Common myeloid progenitor, CD34-positive (primary cell): ENCODE results near the gene CTNNA2.

ENCODE experiments used
- CTCF ChIA-PET: fragments of 350-600 bp; sonication (Branson Sonifier 250); formaldehyde crosslinking; loops from one replicate; lab custom pipeline; 2021; ENCODE audit warnings: antibody characterized with exemption; lab: Charles Lee
- POLR2A ChIA-PET: fragments of 350-600 bp; sonication (Branson Sonifier 250); formaldehyde crosslinking; loops from one replicate; lab custom pipeline; 2021; ENCODE audit warnings: antibody characterized with exemption; lab: Charles Lee
- DNase-seq, 3 donors: peaks; one replicate each; pipeline versions ENCODE4 v3.0.0 to v3.0.0-alpha.2; 2013
- H3K27ac ChIP-seq, 2 experiments: 1 replicate in 1 of 2; 2 replicates in 1 of 2; pipeline ENCODE4 v1.7.0; 2013; ENCODE audit warnings: inconsistent platforms in 2 of 2, low read length in 2 of 2, mild to moderate bottlenecking in 2 of 2, low read depth in 1 of 2, moderate library complexity in 1 of 2; ENCODE audit not compliant: severe bottlenecking in 2 of 2, insufficient read depth in 1 of 2, poor library complexity in 1 of 2
- H3K27me3 ChIP-seq, 5 experiments: replicated peaks in 2 of 5; 1 replicate in 3 of 5; 2 replicates in 2 of 5; pipeline versions ENCODE4 v1.6.1 to v1.7.0; 2013; ENCODE audit warnings: low read length in 4 of 5, mild to moderate bottlenecking in 2 of 5, moderate library complexity in 2 of 5, inconsistent platforms in 1 of 5; ENCODE audit not compliant: insufficient read depth in 5 of 5, control insufficient read depth in 4 of 5
- H3K36me3 ChIP-seq, 4 experiments: 1 replicate in 2 of 4; 2 replicates in 2 of 4; pipeline versions ENCODE4 v1.6.1 to v1.7.0; 2013; ENCODE audit warnings: low read length in 3 of 4, control low read depth in 1 of 4, mild to moderate bottlenecking in 1 of 4; ENCODE audit not compliant: control insufficient read depth in 4 of 4, insufficient read depth in 4 of 4
- H3K4me1 ChIP-seq, 4 experiments: 1 replicate in 3 of 4; 2 replicates in 1 of 4; pipeline versions ENCODE4 v1.6.1 to v1.7.1; 2013; ENCODE audit warnings: low read length in 3 of 4, mild to moderate bottlenecking in 3 of 4, control low read depth in 1 of 4, inconsistent platforms in 1 of 4, moderate library complexity in 1 of 4; ENCODE audit not compliant: control insufficient read depth in 4 of 4, insufficient read depth in 4 of 4; ENCODE audit errors: control extremely low read depth in 1 of 4
- H3K4me3 ChIP-seq, 7 experiments: 1 replicate in 4 of 7; 2 replicates in 3 of 7; pipeline versions ENCODE4 v1.5.1 to v1.7.0; 2013; ENCODE audit warnings: mild to moderate bottlenecking in 7 of 7, low read length in 6 of 7, moderate library complexity in 6 of 7, inconsistent platforms in 2 of 7, low read depth in 2 of 7, control low read depth in 1 of 7; ENCODE audit not compliant: insufficient read depth in 4 of 7, control insufficient read depth in 1 of 7; ENCODE audit errors: extremely low read depth in 1 of 7
- H3K9me3 ChIP-seq, 5 experiments: 1 replicate in 4 of 5; 2 replicates in 1 of 5; pipeline versions ENCODE4 v1.6.1 to v1.7.1; 2013; ENCODE audit warnings: low read length in 4 of 5, mild to moderate bottlenecking in 2 of 5, inconsistent platforms in 1 of 5, low read depth in 1 of 5, moderate library complexity in 1 of 5; ENCODE audit not compliant: control insufficient read depth in 4 of 5, insufficient read depth in 2 of 5; ENCODE audit errors: control extremely low read depth in 1 of 5
- WGBS: methylation state at CpG from one replicate; pipeline ENCODE4 v1.1.5; 2013; ENCODE audit not compliant: insufficient coverage; 5-methylcytosine and 5-hydroxymethylcytosine counted together

The CTNNA2 gene

GRCh38 chr2:80527119-80527518 is 1014.3 kb downstream of the CTNNA2 start:
- ChIA-PET CTCF (no interaction called here), POLR2A (no interaction called here)
- Histone ChIP-seq H3K27me3 (no peaks in the 10 kb centered on the region), H3K27ac (no peak overlapping the region), H3K4me3 (no peak overlapping the region), H3K9me3 (peaks cover 0 to 2% (median 0%) of the 10 kb centered on the region in 5 experiments), H3K36me3 (no peaks in the 10 kb centered on the region), H3K4me1 (no peaks in the 10 kb centered on the region)
- no peak for DNase-seq
- WGBS: 97% methylated on average over 3 of the region's 3 CpGs

GRCh38 chr2:80529466-80530165 is 1016.8 kb downstream of the CTNNA2 start:
- ChIA-PET CTCF (no interaction called here), POLR2A (no interaction called here)
- no peak for DNase-seq
- no peaks in the 10 kb centered on the region for H3K27me3 ChIP-seq
- H3K9me3 ChIP-seq: peaks cover 0 to 2% (median 0%) of the 10 kb centered on the region in 5 experiments
- no peaks in the 10 kb centered on the region for H3K36me3 ChIP-seq
- no peak overlapping the region for H3K27ac ChIP-seq
- no peak overlapping the region for H3K4me3 ChIP-seq
- H3K4me1 ChIP-seq: no peaks in the 10 kb centered on the region
- WGBS: 89% methylated on average over 7 of the region's 7 CpGs

GRCh38 chr2:80530442-80531064 is 1017.7 kb downstream of the CTNNA2 start:
- WGBS: 29% methylated on average over 3 of the region's 3 CpGs
- no peak for DNase-seq

GRCh38 chr2:80531319-80531718 is 1018.5 kb downstream of the CTNNA2 start:
- Histone ChIP-seq H3K27me3 (no peaks in the 10 kb centered on the region), H3K4me3 (no peak overlapping the region), H3K4me1 (no peaks in the 10 kb centered on the region), H3K9me3 (peaks cover 0 to 2% (median 0%) of the 10 kb centered on the region in 5 experiments), H3K27ac (no peak overlapping the region), H3K36me3 (no peaks in the 10 kb centered on the region)
- POLR2A ChIA-PET: no interaction called here
- no peak for DNase-seq
- 100% methylated on average over 1 of the region's 1 CpG for WGBS
- CTCF ChIA-PET: no interaction called here

More at GRCh38 chr2:80530442-80531064, 1017.7 kb downstream of the CTNNA2 start:
- no peaks in the 10 kb centered on the region for H3K36me3 ChIP-seq
- H3K27me3 ChIP-seq: no peaks in the 10 kb centered on the region
- no peak overlapping the region for H3K4me3 ChIP-seq
- no peaks in the 10 kb centered on the region for H3K4me1 ChIP-seq
- no peak overlapping the region for H3K27ac ChIP-seq
- POLR2A ChIA-PET: no interaction called here
- CTCF ChIA-PET: no interaction called here
- H3K9me3 ChIP-seq: peaks cover 0 to 2% (median 0%) of the 10 kb centered on the region in 5 experiments

GRCh38 chr2:80545420-80546210 is 1032.8 kb downstream of the CTNNA2 start:
- DNase-seq: no peak
- no peaks in the 10 kb centered on the region for H3K27me3 ChIP-seq
- no peak overlapping the region for H3K27ac ChIP-seq
- H3K4me1 ChIP-seq: no peaks in the 10 kb centered on the region
- no peaks in the 10 kb centered on the region for H3K36me3 ChIP-seq
- ChIA-PET POLR2A (no interaction called here), CTCF (no interaction called here)
- 92% methylated on average over 11 of the region's 13 CpGs for WGBS
- no peak overlapping the region for H3K4me3 ChIP-seq
- no peaks in the 10 kb centered on the region for H3K9me3 ChIP-seq

- H3K36me3 ChIP-seq: no peaks in the 10 kb centered on the region
- H3K4me1 ChIP-seq: no peaks in the 10 kb centered on the region
- H3K27me3 ChIP-seq: no peaks in the 10 kb centered on the region
- DNase-seq: no peak
- no peak overlapping the region for H3K4me3 ChIP-seq
- no peaks in the 10 kb centered on the region for H3K9me3 ChIP-seq
- ChIA-PET POLR2A (no interaction called here), CTCF (interaction anchor here (1.1 kb wide), 1 partner anchor 14 kb away, joined by 3 read pairs; no protein-coding TSS in a partner anchor)
- no CpG with 5 or more reads among the region's 1 CpG for WGBS
- no peak overlapping the region for H3K27ac ChIP-seq
These were observed 1033.9 kb downstream of the CTNNA2 start for GRCh38 chr2:80546766-80547165.

- DNase-seq: no peak
- no peaks in the 10 kb centered on the region for H3K4me1 ChIP-seq
- H3K36me3 ChIP-seq: no peaks in the 10 kb centered on the region
- H3K4me3 ChIP-seq: no peak overlapping the region
- H3K27me3 ChIP-seq: no peaks in the 10 kb centered on the region
- ChIA-PET CTCF (interaction anchor here (1.1 kb wide), 1 partner anchor 14 kb away, joined by 3 read pairs; no protein-coding TSS in a partner anchor), POLR2A (no interaction called here)
- H3K27ac ChIP-seq: no peak overlapping the region
- no peaks in the 10 kb centered on the region for H3K9me3 ChIP-seq
These were observed 1034.5 kb downstream of the CTNNA2 start for GRCh38 chr2:80547344-80547743.
